ENCODE results near the gene HS6ST3.

Gene HS6ST3

GRCh38 chr13:96871469-96871868 is 781.6 kb downstream of the HS6ST3 start:
- intact Hi-C loops (cut with DNase I; ENCODE audit: low total_unique reads), result no loop called here

GRCh38 chr13:96880419-96880818 is 790.5 kb downstream of the HS6ST3 start:
- Histone ChIP-seq H3K27ac (no peak overlapping the region), H3K36me3 (no peaks in the 10 kb centered on the region), H3K9me3 (no peaks in the 10 kb centered on the region), H3K4me1 (no peaks in the 10 kb centered on the region), H3K27me3 (no peaks in the 10 kb centered on the region), H3K4me3 (no peak overlapping the region)
- no peak for TF ChIP-seq CTCF (IDR thresholded peaks at IDR 0.05)
- intact Hi-C loops (cut with DNase I; ENCODE audit: low total_unique reads), result no loop called here
- no peak for DNase-seq

More at GRCh38 chr13:96871469-96871868, 781.6 kb downstream of the HS6ST3 start:
- H3K27ac ChIP-seq, result no peak overlapping the region
- H3K27me3 ChIP-seq, result no peaks in the 10 kb centered on the region
- H3K4me1 ChIP-seq, result no peaks in the 10 kb centered on the region
- DNase-seq, result no peak
- no peaks in the 10 kb centered on the region for H3K36me3 ChIP-seq
- H3K4me3 ChIP-seq, result no peak overlapping the region
- no peaks in the 10 kb centered on the region for H3K9me3 ChIP-seq
- no peak for TF ChIP-seq CTCF (IDR thresholded peaks at IDR 0.05)

Data from tibial artery (tissue), 4 donors.